Measurements from ENCODE around the gene HEATR5B. TPM values are rescaled to one million over a fixed set of nuclear protein-coding genes. Genes with fewer than 3 reads are reported as not detected.

Gene HEATR5B
- total RNA-seq, 1 donor from 2014 or later: 10.6 TPM

DNA sequence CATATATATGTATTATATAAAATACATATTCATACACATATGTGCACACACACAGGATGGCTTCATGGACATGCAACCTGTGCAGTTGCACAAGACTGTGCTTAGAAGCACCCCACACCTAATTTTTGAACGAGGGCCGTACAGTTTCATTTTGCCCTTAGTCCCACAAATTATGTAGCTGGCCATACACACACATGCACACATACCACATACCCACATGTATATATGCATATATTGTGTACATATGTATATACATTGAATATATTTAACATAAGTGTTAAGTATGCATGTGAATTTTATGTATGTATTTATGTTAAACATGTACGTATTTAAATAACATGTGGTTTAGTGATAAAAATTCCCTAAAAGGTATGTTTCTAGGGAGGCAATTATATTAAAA is 18.4 kb upstream of the HEATR5B start:
- DNase-seq (ENCODE audit: low spot score in 2 of 2): no peak
- H3K9me3 ChIP-seq: no peaks in the 10 kb centered on the region
- no peak overlapping the region for H3K4me3 ChIP-seq
- peaks cover 0 to 5% of the 10 kb centered on the region in 2 donors for H3K4me1 ChIP-seq
- intact Hi-C loops (cut with DNase I): no loop called here
- peaks cover 19 to 63% of the 10 kb centered on the region in 2 donors for H3K36me3 ChIP-seq
- H3K27ac ChIP-seq: no peak overlapping the region
- TF ChIP-seq, protein P1, sequence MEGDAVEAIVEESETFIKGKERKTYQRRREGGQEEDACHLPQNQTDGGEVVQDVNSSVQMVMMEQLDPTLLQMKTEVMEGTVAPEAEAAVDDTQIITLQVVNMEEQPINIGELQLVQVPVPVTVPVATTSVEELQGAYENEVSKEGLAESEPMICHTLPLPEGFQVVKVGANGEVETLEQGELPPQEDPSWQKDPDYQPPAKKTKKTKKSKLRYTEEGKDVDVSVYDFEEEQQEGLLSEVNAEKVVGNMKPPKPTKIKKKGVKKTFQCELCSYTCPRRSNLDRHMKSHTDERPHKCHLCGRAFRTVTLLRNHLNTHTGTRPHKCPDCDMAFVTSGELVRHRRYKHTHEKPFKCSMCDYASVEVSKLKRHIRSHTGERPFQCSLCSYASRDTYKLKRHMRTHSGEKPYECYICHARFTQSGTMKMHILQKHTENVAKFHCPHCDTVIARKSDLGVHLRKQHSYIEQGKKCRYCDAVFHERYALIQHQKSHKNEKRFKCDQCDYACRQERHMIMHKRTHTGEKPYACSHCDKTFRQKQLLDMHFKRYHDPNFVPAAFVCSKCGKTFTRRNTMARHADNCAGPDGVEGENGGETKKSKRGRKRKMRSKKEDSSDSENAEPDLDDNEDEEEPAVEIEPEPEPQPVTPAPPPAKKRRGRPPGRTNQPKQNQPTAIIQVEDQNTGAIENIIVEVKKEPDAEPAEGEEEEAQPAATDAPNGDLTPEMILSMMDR (IDR thresholded peaks at IDR 0.05): no peak
- no peaks in the 10 kb centered on the region for H3K27me3 ChIP-seq

DNA sequence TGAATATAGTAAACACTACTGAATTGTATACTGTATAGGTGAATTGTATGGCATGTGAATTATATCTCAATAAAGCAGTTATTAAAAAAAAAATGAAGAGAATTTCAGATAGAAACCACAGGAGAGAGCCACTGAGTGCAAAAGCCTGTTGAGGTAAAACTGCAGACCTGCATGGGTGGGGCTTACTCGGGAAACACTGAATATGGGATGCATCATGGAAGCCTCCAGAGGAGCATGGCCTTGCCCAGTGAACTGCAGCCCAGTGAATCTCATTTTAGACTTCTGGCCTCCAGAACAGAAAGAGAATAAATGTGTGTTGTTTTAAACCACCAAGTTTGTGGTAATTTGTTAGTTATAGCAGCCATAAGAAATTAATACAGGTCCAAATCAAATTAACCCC is 15.9 kb upstream of the HEATR5B start:
- no peak for DNase-seq (ENCODE audit: low spot score in 2 of 2)
- Histone ChIP-seq H3K27ac (no peak overlapping the region), H3K27me3 (no peaks in the 10 kb centered on the region), H3K4me1 (peaks cover 0 to 5% of the 10 kb centered on the region in 2 donors), H3K36me3 (peaks cover 31 to 60% of the 10 kb centered on the region in 2 donors), H3K9me3 (no peaks in the 10 kb centered on the region), H3K4me3 (no peak overlapping the region)
- intact Hi-C loops (cut with DNase I): no loop called here
- TF ChIP-seq, protein P1 (IDR thresholded peaks at IDR 0.05): no peak

DNA sequence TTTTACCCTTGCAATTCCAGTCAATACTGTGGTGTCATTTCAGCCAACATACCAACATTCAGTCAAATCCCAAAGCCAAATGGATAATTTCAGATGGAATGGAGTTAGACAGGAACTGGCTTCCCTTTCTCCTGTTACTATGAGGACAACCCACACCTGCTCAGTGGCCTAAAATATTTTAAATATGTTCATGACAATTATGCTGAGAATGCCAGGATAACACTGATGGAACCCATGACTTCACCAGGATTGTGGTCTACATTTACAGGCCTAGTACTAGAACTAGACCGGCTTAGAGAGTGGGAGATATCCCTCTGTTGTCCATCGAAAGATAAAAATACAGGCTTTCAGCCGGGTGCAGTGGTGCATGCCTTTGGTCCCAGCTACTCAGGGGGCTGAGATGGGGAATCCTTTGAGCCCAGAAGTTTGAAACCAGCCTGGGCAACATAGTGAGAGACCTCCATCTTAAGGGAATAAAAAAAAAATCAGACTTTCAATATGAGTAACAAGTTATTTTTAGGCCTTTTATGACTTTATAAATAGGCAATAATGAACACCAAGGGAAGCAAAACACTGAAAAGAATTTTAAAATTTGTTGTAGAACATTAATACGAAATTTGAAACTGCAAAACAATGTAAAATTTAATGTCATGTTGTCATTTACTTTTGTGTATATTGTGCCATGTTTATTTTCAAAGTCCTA is 14.4 kb upstream of the HEATR5B start:
- no peak for DNase-seq (ENCODE audit: low spot score in 2 of 2)
- Histone ChIP-seq H3K27ac (no peak overlapping the region), H3K9me3 (no peaks in the 10 kb centered on the region), H3K4me3 (no peak overlapping the region), H3K27me3 (no peaks in the 10 kb centered on the region), H3K4me1 (peaks cover 0 to 2% of the 10 kb centered on the region in 2 donors), H3K36me3 (peaks cover 45 to 73% of the 10 kb centered on the region in 2 donors)
- TF ChIP-seq, protein P1 (IDR thresholded peaks at IDR 0.05): no peak
- intact Hi-C loops (cut with DNase I): no loop called here

DNA sequence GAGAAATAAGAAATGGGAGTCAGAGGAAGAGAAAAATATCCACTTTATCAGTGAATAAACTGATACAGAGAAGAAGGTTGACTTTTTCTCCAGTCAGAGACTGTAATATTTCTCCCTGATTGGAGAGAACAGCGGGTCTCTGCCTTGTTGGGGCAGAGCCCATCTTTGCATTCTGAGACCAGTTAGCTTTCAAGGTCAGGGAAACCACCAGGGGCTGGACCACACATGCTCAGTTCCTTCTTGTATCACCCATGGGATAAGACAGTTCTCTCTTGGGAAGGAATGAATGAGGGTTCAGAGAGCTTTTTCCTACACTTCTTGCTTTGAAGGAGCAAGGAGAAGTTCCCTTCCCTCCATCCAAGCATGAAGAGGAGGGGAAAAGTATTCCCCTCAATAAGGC is 12.4 kb upstream of the HEATR5B start:
- TF ChIP-seq, protein P1 (IDR thresholded peaks at IDR 0.05): no peak
- Histone ChIP-seq H3K9me3 (no peaks in the 10 kb centered on the region), H3K27ac (no peak overlapping the region), H3K4me1 (no peaks in the 10 kb centered on the region), H3K36me3 (peaks cover 46 to 80% of the 10 kb centered on the region in 2 donors), H3K4me3 (no peak overlapping the region), H3K27me3 (no peaks in the 10 kb centered on the region)
- no peak for DNase-seq (ENCODE audit: low spot score in 2 of 2)
- intact Hi-C loops (cut with DNase I): no loop called here

DNA sequence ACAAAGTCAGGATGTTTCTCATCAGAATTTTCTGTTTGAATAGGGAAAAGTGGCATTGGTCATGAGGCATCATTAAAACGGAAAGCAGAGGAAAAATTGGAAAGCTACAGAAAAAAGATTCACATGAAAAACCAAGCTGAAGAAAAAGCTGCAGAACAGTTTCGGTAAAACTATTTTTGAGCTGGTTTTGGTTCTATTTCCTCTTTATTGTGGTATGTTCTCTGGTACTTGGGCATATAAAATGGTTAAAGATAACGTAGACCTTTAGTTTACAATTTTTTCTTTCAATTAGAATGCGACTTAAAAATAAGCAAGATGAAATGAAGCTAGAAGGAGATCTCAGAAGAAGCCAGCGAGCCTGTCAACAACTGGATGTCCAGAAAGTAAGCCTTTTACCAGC is 7.7 kb upstream of the HEATR5B start:
- Histone ChIP-seq H3K36me3 (peaks cover 42 to 70% of the 10 kb centered on the region in 2 donors), H3K4me1 (no peaks in the 10 kb centered on the region), H3K27me3 (no peaks in the 10 kb centered on the region), H3K27ac (no peak overlapping the region), H3K9me3 (no peaks in the 10 kb centered on the region), H3K4me3 (no peak overlapping the region)
- no peak for DNase-seq (ENCODE audit: low spot score in 2 of 2)
- TF ChIP-seq, protein P1 (IDR thresholded peaks at IDR 0.05): no peak
- intact Hi-C loops (cut with DNase I): no loop called here

Measured in ascending aorta (tissue), 2 donors.